Thymus (tissue), 14 donors: ENCODE data around the gene VSIG10L. TPM values are rescaled to one million over a fixed set of nuclear protein-coding genes. Genes with fewer than 3 reads are reported as not detected.
A peak's percentile ranks its signal among the peaks of the same experiment; 100 is the strongest.

Experiments used
- DNase-seq, 9 donors: peaks; one replicate each; pipeline ENCODE4 v3.0.0-alpha.2; 2013; ENCODE audit warnings: low spot score in 9 of 9, low read depth in 6 of 9, missing footprints in 1 of 9
- H3K27ac ChIP-seq, 2 donors: one replicate each; pipeline ENCODE4 v1.5.1; 2013; ENCODE audit warnings: control low read depth in 1 of 2, low read depth in 1 of 2, low read length in 1 of 2, mild to moderate bottlenecking in 1 of 2, moderate library complexity in 1 of 2
- H3K27me3 ChIP-seq, 2 donors: one replicate each; pipeline ENCODE4 v1.5.1; 2013; ENCODE audit warnings: low read length in 1 of 2; ENCODE audit not compliant: control insufficient read depth in 2 of 2, insufficient read depth in 1 of 2
- H3K36me3 ChIP-seq, 2 donors: one replicate each; pipeline ENCODE4 v1.5.1; 2013; ENCODE audit warnings: low read length in 1 of 2, mild to moderate bottlenecking in 1 of 2, moderate library complexity in 1 of 2; ENCODE audit not compliant: control insufficient read depth in 2 of 2, insufficient read depth in 2 of 2
- H3K4me1 ChIP-seq, 2 donors: one replicate each; pipeline ENCODE4 v1.5.1; 2013; ENCODE audit warnings: low read length in 2 of 2; ENCODE audit not compliant: control insufficient read depth in 2 of 2, insufficient read depth in 2 of 2
- H3K4me3 ChIP-seq, 2 donors: one replicate each; pipeline ENCODE4 v1.5.1; 2013; ENCODE audit warnings: low read length in 2 of 2, control low read depth in 1 of 2, mild to moderate bottlenecking in 1 of 2
- H3K9me3 ChIP-seq, 2 donors: one replicate each; pipeline ENCODE4 v1.5.1; 2013; ENCODE audit warnings: low read length in 1 of 2, mild to moderate bottlenecking in 1 of 2; ENCODE audit not compliant: control insufficient read depth in 2 of 2, insufficient read depth in 1 of 2
- WGBS: extraction: QIAGEN DNeasy Blood & Tissue Kit; methylation state at CpG from one replicate; pipeline ENCODE4 v1.1.7; 2013; 5-methylcytosine and 5-hydroxymethylcytosine counted together
- long read RNA-seq, 10 donors: transcript quantifications; one replicate each; lab custom pipeline, GENCODE V29; 2026
- polyA plus RNA-seq: library from polyadenylated mRNA; stranded (reverse); fragments of 200-250 nt; gene quantifications from one replicate; pipeline ENCODE4 v1.2.3, GENCODE V29; 2013
- total RNA-seq: library from RNA; stranded (reverse); fragments of 120-200 nt; gene quantifications from one replicate; pipeline ENCODE4 v1.2.4, GENCODE V29; 2013
- donor health status: healthy.

Gene VSIG10L
- total RNA-seq (0.42 TPM), polyA plus RNA-seq (5.7 TPM)
- long read RNA-seq, donor 1, result 0 reads
- long read RNA-seq, donor 2, result 0 reads
- long read RNA-seq, donor 3, result 0 reads
- long read RNA-seq, donor 4, result 0 reads
- long read RNA-seq, donor 5, partial matches to known transcripts, result 0 of 1 reads
- long read RNA-seq, donor 5, other reads (novel, unspliced or antisense), result 0 of 1 reads
- long read RNA-seq, donor 6, result 0 reads
- long read RNA-seq, donor 7, result 0 reads
- long read RNA-seq, donor 8, result 0 reads
- long read RNA-seq, donor 9, result 0 reads
- long read RNA-seq, donor 10, result 0 reads

DNA sequence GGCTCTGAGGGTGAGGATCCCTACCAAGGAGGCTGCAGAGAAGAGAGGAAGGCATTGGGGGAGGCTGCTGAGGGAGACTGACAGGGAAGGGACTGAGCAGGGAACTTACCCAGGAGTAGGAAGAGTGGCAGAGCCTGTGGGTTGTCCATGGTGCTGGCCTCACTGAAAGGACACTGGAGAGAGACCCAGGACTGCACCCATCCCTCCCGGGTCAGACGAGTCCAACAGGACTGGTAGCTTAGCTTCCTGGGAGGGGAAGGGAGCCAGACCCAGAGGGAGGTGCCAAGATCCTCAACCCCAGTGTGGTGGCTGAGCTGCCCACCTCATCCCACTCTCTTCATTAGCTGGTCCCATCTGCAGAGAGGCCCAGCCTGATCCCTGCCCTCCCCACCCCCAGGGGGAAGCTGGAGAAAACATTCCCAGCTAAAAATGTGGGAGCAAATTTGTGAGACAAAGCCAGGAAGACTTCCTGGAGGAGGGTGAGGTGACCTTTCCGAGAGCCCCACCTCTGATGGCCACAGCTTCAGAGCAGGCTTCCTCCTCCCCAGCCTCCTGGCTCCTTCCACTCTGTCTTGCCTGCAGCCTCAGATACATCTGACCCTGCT, at the start of gene VSIG10L:
Gene VSIG10L (minus strand): TSS at position 164 of the 605 bp plus-strand sequence. CDS start 15 bp downstream, at position 149.
- Histone ChIP-seq H3K27ac (no peak within 1 kb of the TSS), H3K4me3 (no peak within 1 kb of the TSS), H3K27me3 (peaks cover 22 to 39% of the 10 kb centered on the region in 2 donors), H3K4me1 (peaks cover 8 to 18% of the 10 kb centered on the region in 2 donors), H3K36me3 (peaks cover 6 to 18% of the 10 kb centered on the region in 2 donors), H3K9me3 (peaks cover 0 to 3% of the 10 kb centered on the region in 2 donors)
- DNase-seq, result no peak
- 75% methylated on average over 3 of the region's 3 CpGs for WGBS

DNA sequence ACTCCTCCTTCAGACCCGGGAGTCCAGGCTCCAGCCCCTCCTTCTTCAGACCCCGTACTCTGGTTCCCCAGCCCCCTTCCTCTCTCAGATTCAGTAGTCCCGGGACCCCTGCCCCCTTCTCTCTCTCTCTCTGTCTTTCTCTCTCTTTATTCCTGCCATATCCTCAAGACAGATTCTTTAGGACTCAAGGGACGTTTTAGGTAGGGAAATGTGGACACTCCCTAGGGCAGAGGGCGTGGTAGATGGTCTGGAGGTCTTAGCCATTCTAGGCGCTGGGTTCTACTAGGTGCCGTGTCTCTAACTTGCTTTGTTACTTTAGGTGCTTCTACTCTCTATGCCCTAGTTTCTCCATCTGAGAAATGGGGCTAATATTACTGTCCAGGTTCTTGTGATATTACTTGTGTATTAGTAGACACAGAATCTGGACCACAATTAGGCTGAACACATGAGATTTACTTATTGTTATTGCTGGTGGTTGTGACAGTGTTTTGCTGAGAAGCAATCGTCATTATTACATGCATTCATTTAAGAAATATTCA, 49.2 kb upstream of the VSIG10L start:
- WGBS, result 72% methylated on average over 8 of the region's 8 CpGs
- no peaks in the 10 kb centered on the region for H3K9me3 ChIP-seq
- peak overlapping the region in 1 of 2 donors; percentile 32 for H3K27ac ChIP-seq
- no peaks in the 10 kb centered on the region for H3K36me3 ChIP-seq
- H3K4me1 ChIP-seq, result peaks cover 7 to 36% of the 10 kb centered on the region in 2 donors
- H3K27me3 ChIP-seq, result no peaks in the 10 kb centered on the region
- H3K4me3 ChIP-seq, result peak overlapping the region in 1 of 2 donors; percentile 29
- DNase-seq, result no peak

- no peak for DNase-seq
- no peaks in the 10 kb centered on the region for H3K9me3 ChIP-seq
- 97% methylated on average over 14 of the region's 14 CpGs for WGBS
- H3K4me3 ChIP-seq, result no peak overlapping the region
- H3K27ac ChIP-seq, result no peak overlapping the region
- H3K27me3 ChIP-seq, result no peaks in the 10 kb centered on the region
- peaks cover 7 to 24% of the 10 kb centered on the region in 2 donors for H3K4me1 ChIP-seq
- no peaks in the 10 kb centered on the region for H3K36me3 ChIP-seq
Measured at GRCh38 chr19:51389143-51389542, 47.2 kb upstream of the VSIG10L start.

GRCh38 chr19:51387924-51388389, 46.0 kb upstream of the VSIG10L start, which contains the start of gene LIM2:
Gene LIM2 (minus strand): TSS chr19:51387974. CDS start chr19:51387443, 531 bp downstream.
- H3K4me1 ChIP-seq, result peaks cover 4 to 18% of the 10 kb centered on the region in 2 donors
- no peak within 1 kb of the TSS for H3K4me3 ChIP-seq
- no peaks in the 10 kb centered on the region for H3K27me3 ChIP-seq
- no peak for DNase-seq
- no peaks in the 10 kb centered on the region for H3K36me3 ChIP-seq
- no peaks in the 10 kb centered on the region for H3K9me3 ChIP-seq
- 92% methylated on average over 15 of the region's 15 CpGs for WGBS
- H3K27ac ChIP-seq, result no peak within 1 kb of the TSS

DNA sequence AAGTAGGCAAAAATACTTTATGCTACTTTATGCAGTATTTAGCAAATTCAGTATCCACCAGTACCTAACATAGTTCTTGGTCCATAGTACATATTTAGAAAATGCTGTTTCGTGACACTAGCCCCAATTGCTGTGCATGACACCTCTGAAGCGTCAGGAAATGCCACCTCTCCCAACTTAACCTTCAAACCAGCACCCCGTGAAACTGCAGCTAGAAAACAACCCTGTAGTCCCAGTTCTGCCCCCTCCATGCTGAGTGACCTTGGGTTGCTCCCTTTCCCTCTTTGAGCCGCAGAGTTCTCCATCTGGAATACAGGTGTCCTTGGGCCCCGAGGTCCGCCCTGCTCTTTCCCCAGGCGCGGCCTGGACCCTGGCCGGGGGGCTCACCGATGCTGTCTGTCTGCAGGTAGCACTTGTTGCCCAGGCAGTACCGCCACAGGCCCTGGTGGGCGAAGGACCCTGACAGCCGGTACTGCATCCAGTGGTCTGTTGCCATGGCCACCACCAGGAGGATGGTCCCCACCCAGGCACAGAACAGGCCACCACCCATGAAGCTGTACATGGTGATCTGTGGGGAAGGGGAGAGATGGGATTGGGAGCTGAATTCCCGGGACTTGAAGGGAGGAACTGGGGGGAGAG, 45.1 kb upstream of the VSIG10L start:
- Histone ChIP-seq H3K4me3 (no peak overlapping the region), H3K9me3 (no peaks in the 10 kb centered on the region), H3K4me1 (peaks cover 4 to 18% of the 10 kb centered on the region in 2 donors), H3K36me3 (no peaks in the 10 kb centered on the region), H3K27me3 (no peaks in the 10 kb centered on the region), H3K27ac (no peak overlapping the region)
- no peak for DNase-seq
- WGBS, result 97% methylated on average over 14 of the region's 14 CpGs

GRCh38 chr19:51382004-51382403, 40.1 kb upstream of the VSIG10L start:
- no peak overlapping the region for H3K27ac ChIP-seq
- peaks cover 0 to 9% of the 10 kb centered on the region in 2 donors for H3K4me1 ChIP-seq
- no peaks in the 10 kb centered on the region for H3K27me3 ChIP-seq
- no peaks in the 10 kb centered on the region for H3K36me3 ChIP-seq
- H3K9me3 ChIP-seq, result peaks cover 0 to 10% of the 10 kb centered on the region in 2 donors
- DNase-seq, result no peak
- H3K4me3 ChIP-seq, result no peak overlapping the region
- whole genome bisulfite sequencing, result over 99% methylated on average over 4 of the region's 4 CpGs

DNA sequence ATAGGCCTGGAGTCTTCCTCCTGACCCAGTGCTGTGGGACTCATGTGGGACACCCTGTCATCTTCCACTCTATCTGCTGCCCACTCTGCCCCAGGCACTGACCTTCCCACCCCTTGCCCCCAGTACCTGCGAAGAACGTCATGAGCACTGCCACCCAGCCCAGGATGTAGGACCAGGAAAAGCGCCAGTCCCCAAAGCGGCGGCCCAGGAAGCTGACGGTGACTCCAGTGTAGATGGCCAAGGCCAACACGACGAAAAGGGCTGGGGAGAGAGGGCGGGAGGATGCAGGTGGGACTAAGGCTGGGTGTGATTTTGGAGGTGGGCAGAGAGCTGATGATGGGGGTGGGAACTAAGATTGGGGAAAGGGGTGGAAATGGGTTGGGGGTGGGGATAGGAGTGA, 38.4 kb upstream of the VSIG10L start:
- no peak overlapping the region for H3K4me3 ChIP-seq
- H3K9me3 ChIP-seq, result peaks cover 0 to 10% of the 10 kb centered on the region in 2 donors
- no peaks in the 10 kb centered on the region for H3K27me3 ChIP-seq
- 99% methylated on average over 9 of the region's 9 CpGs for WGBS
- H3K36me3 ChIP-seq, result no peaks in the 10 kb centered on the region
- peaks cover 4 to 23% of the 10 kb centered on the region in 2 donors for H3K4me1 ChIP-seq
- DNase-seq, result no peak
- H3K27ac ChIP-seq, result no peak overlapping the region

DNA sequence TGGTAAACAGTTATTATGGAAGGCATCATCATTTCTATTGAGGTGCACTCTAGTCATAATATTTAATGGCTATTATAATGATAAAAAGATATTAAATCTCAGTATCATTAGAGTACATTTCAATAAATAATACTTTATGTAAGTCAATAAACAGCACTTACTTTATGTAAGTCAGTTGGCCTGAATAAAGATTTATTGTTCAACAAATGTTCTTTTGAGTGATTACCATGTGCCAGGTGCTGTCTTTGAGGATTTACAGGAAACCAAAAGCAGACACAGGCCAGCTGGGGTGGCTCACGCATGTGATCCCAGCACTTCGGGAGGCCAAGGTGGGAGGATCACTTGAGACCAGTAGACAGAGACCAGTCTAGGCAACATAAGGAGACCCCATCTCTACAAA, 35.5 kb upstream of the VSIG10L start:
- Histone ChIP-seq H3K9me3 (peaks cover 0 to 10% of the 10 kb centered on the region in 2 donors), H3K4me1 (peaks cover 11 to 39% of the 10 kb centered on the region in 2 donors), H3K27me3 (no peaks in the 10 kb centered on the region), H3K36me3 (no peaks in the 10 kb centered on the region), H3K4me3 (no peak overlapping the region), H3K27ac (no peak overlapping the region)
- 39% methylated on average over 2 of the region's 2 CpGs for WGBS
- DNase-seq, result no peak
